Colonic mucosa (tissue), 4 donors: Measurements from ENCODE around the gene SERP2. TPM values are rescaled to one million over a fixed set of nuclear protein-coding genes. Genes with fewer than 3 reads are reported as not detected.

Source experiments
- DNase-seq: peaks from one replicate; pipeline ENCODE4 v3.0.0-alpha.2; 2020
- H3K27ac ChIP-seq: fragments of 200-600 bp; one replicate; pipeline ENCODE4 v1.8.0; 2021
- H3K27me3 ChIP-seq: fragments of 200-600 bp; one replicate; pipeline ENCODE4 v1.8.0; 2021
- H3K36me3 ChIP-seq: fragments of 200-600 bp; one replicate; pipeline ENCODE4 v1.8.0; 2021
- H3K4me1 ChIP-seq: fragments of 200-600 bp; one replicate; pipeline ENCODE4 v1.8.0; 2021; ENCODE audit warnings: mild to moderate bottlenecking
- H3K4me3 ChIP-seq: fragments of 200-600 bp; one replicate; pipeline ENCODE4 v1.8.0; 2021
- H3K9ac ChIP-seq, 2 donors: one replicate each; pipeline ENCODE4 v1.7.0; 2013; ENCODE audit warnings: control low read depth in 2 of 2, low read depth in 2 of 2, low read length in 2 of 2
- H3K9me3 ChIP-seq: fragments of 200-600 bp; one replicate; pipeline ENCODE4 v1.8.0; 2021
- CTCF ChIP-seq: fragments of 200-600 bp; IDR thresholded peaks from one replicate; pipeline ENCODE4 v1.8.0; 2022; ENCODE audit warnings: antibody characterized with exemption, mild to moderate bottlenecking
- intact Hi-C: fragments of 100-400 bp; cut with DNase I; formaldehyde crosslinking; loops from one replicate; pipeline ENCODE4 v1.14.1; 2022
- total RNA-seq, 2 donors: library from RNA; stranded (reverse); fragmentation: NEBNext Ultra II Directional in 1 of 2; extraction: Animal tissue kit (Norgen Biotek cat#: 25700) in 1 of 2; gene quantifications; one replicate each; pipeline ENCODE4 v1.2.1, GENCODE V29; 2021
- donor health status: healthy.
- donor health status: DM: no; HTN: no; CAD: no.
- donor health status: DM: no; HTN: no; CAD: no.

The SERP2 gene
- total RNA-seq, 2 donors from 2014 or later: 1.6 to 2.7 TPM

- intact Hi-C loops: no loop called here
- no peak overlapping the region for H3K27ac ChIP-seq
- no peak overlapping the region for H3K4me3 ChIP-seq
- no peaks in the 10 kb centered on the region for H3K36me3 ChIP-seq
- no peak overlapping the region for H3K9ac ChIP-seq
- TF ChIP-seq CTCF: no peak
- H3K4me1 ChIP-seq: no peaks in the 10 kb centered on the region
- H3K9me3 ChIP-seq: no peaks in the 10 kb centered on the region
- H3K27me3 ChIP-seq: no peaks in the 10 kb centered on the region
- no peak for DNase-seq
Observed at GRCh38 chr13:44350775-44351504, 22.7 kb upstream of the SERP2 start.

- Histone ChIP-seq H3K36me3 (no peaks in the 10 kb centered on the region), H3K9me3 (no peaks in the 10 kb centered on the region), H3K27ac (no peak overlapping the region), H3K9ac (no peak overlapping the region), H3K4me1 (no peaks in the 10 kb centered on the region), H3K27me3 (no peaks in the 10 kb centered on the region), H3K4me3 (no peak overlapping the region)
- intact Hi-C loops: no loop called here
- no peak for TF ChIP-seq CTCF
- DNase-seq: no peak
Observed at GRCh38 chr13:44351505-44351854, 22.1 kb upstream of the SERP2 start.

GRCh38 chr13:44352202-44352601, 21.4 kb upstream of the SERP2 start:
- no peaks in the 10 kb centered on the region for H3K9me3 ChIP-seq
- no peak overlapping the region for H3K4me3 ChIP-seq

GRCh38 chr13:44352671-44353070, 21.0 kb upstream of the SERP2 start:
- no peak for TF ChIP-seq CTCF

More at GRCh38 chr13:44352202-44352601, 21.4 kb upstream of the SERP2 start:
- TF ChIP-seq CTCF: no peak
- no peaks in the 10 kb centered on the region for H3K36me3 ChIP-seq
- intact Hi-C loops: no loop called here
- H3K27ac ChIP-seq: no peak overlapping the region
- no peaks in the 10 kb centered on the region for H3K4me1 ChIP-seq
- no peaks in the 10 kb centered on the region for H3K27me3 ChIP-seq
- no peak for DNase-seq
- no peak overlapping the region for H3K9ac ChIP-seq

GRCh38 chr13:44354331-44354730, 19.3 kb upstream of the SERP2 start:
- Histone ChIP-seq H3K9ac (no peak overlapping the region), H3K4me1 (no peaks in the 10 kb centered on the region), H3K36me3 (no peaks in the 10 kb centered on the region), H3K27me3 (no peaks in the 10 kb centered on the region), H3K27ac (no peak overlapping the region), H3K9me3 (no peaks in the 10 kb centered on the region), H3K4me3 (no peak overlapping the region)
- no peak for DNase-seq
- TF ChIP-seq CTCF: no peak
- intact Hi-C loops: no loop called here

More at GRCh38 chr13:44352671-44353070, 21.0 kb upstream of the SERP2 start:
- Histone ChIP-seq H3K27me3 (no peaks in the 10 kb centered on the region), H3K9me3 (no peaks in the 10 kb centered on the region), H3K4me3 (no peak overlapping the region), H3K4me1 (no peaks in the 10 kb centered on the region), H3K27ac (no peak overlapping the region), H3K36me3 (no peaks in the 10 kb centered on the region), H3K9ac (no peak overlapping the region)
- intact Hi-C loops: no loop called here
- DNase-seq: no peak
